A673 (cell line): Measurements from ENCODE around the gene SFRP2.

ENCODE experiments used
- CTCF ChIP-seq: fragments of 300-800, 200-600 bp; sonication (generic); conservative IDR thresholded peaks from 2 replicates; pipeline ENCODE4 v1.5.1; 2017; ENCODE audit warnings: low read depth, mild to moderate bottlenecking, antibody characterized with exemption, low read length, moderate library complexity, mixed read lengths
- EZH2 ChIP-seq: fragments of 200-600 bp; sonication (generic); IDR thresholded peaks from 2 replicates; pipeline ENCODE4 v1.6.1; 2017; ENCODE audit warnings: borderline replicate concordance, low read depth, mild to moderate bottlenecking, mixed read lengths, antibody characterized with exemption, low read length; ENCODE audit not compliant: poor library complexity, severe bottlenecking

- no peak for TF ChIP-seq CTCF
- TF ChIP-seq EZH2 = no peak
These were observed 29.2 kb downstream of the SFRP2 start, which contains the start of gene RNF175 for GRCh38 chr4:153759407-153760316.
